KOPT-K1 (cell line): ENCODE data around the gene AP5S1.

Experiments used
- H3K27ac ChIP-seq: fragments of 200-600 bp; sonication (generic); 2 replicates; pipeline ENCODE4 v1.5.1; 2016; ENCODE audit warnings: antibody characterized with exemption, mild to moderate bottlenecking, low read depth, low read length; ENCODE audit not compliant: poor library complexity, severe bottlenecking
- H3K36me3 ChIP-seq: fragments of 200-600 bp; sonication (generic); 2 replicates; pipeline ENCODE4 v1.5.1; 2017; ENCODE audit warnings: antibody characterized with exemption, mild to moderate bottlenecking, low read length, moderate library complexity; ENCODE audit not compliant: insufficient read depth
- H3K9me3 ChIP-seq: fragments of 200-600 bp; sonication (generic); 2 replicates; pipeline ENCODE4 v1.5.1; 2017; ENCODE audit warnings: antibody characterized with exemption, low read length, mild to moderate bottlenecking; ENCODE audit not compliant: insufficient read depth, poor library complexity, severe bottlenecking

AP5S1 gene

GRCh38 chr20:3800256-3800877, 20.0 kb upstream of the AP5S1 start:
- Histone ChIP-seq H3K36me3 (peaks cover 75% of the 10 kb centered on the region), H3K27ac (peak overlapping the region; percentile 90), H3K9me3 (no peaks in the 10 kb centered on the region)

GRCh38 chr20:3800878-3801260, 19.5 kb upstream of the AP5S1 start:
- Histone ChIP-seq H3K36me3 (peaks cover 80% of the 10 kb centered on the region), H3K9me3 (no peaks in the 10 kb centered on the region), H3K27ac (no peak overlapping the region)

DNA sequence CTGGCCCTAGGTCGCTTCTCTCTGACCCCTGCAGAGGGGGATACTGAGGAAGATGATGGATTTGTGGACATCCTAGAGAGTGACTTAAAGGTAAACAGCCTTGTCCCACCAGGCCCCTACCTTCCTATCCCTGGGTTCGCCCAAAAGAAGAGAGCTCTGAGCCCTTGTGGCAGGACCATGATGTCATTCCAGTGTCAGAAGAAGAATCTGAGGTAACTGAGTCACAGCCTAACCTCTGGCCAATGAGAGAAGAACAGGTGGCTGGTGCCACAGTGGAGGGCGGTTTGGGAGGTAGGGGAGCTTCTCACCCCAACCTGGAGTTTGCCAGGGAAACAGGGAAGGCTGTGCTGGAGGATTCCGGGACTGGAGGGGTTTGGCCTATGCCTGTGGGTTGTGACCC, 19.0 kb upstream of the AP5S1 start:
- Histone ChIP-seq H3K36me3 (peaks cover 85% of the 10 kb centered on the region), H3K27ac (peak overlapping the region; percentile 3), H3K9me3 (no peaks in the 10 kb centered on the region)

DNA sequence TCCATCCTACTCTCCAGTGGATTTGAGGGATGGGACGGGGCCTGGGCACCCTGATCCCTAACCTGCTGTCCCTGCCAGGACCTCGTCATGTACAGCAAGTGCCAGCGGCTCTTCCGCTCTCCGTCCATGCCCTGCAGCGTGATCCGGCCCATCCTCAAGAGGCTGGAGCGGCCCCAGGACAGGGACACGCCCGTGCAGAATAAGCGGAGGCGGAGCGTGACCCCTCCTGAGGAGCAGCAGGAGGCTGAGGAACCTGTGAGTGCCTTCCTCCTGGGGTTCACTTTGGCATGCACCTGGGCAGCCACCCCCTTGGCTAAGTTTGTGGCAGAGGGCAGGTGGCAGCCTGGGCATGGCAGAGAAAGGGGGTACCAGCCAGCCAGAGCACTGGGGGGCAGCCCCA, 18.5 kb upstream of the AP5S1 start:
- Histone ChIP-seq H3K9me3 (no peaks in the 10 kb centered on the region), H3K36me3 (peaks cover 90% of the 10 kb centered on the region), H3K27ac (no peak overlapping the region)

DNA sequence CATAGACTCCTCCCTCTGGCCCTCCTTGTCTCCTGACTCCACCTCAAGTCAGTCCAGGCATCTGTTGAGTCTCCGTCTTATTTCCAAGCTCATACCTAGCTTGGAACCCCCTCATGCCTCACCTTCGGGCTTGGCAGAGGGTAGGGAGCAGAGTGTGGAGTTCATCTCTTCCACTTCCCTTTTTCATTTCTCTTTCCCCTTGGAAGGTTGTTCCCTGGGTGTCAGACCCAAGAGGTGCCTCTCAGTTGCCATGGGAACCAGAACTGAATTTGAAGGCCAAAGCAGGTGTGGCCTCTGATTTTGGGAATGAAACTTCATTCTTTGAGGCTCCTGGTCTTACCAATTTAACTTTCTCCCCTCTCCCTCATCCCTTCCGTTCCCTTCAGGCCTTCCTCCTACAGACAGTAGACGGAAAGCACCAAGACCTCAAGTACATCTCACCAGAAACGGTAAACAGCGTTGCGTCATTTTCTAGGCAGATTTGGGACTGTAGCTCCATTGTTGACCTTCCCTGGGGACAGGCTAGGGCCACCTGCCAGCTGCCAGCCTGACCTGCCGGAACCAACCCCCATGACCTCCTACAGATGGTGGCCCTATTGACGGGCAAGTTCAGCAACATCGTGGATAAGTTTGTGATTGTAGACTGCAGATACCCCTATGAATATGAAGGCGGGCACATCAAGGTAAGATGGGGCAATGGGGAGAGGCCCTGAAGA, 17.7 kb upstream of the AP5S1 start:
- Histone ChIP-seq H3K9me3 (no peaks in the 10 kb centered on the region), H3K27ac (no peak overlapping the region), H3K36me3 (peaks cover 90% of the 10 kb centered on the region)

DNA sequence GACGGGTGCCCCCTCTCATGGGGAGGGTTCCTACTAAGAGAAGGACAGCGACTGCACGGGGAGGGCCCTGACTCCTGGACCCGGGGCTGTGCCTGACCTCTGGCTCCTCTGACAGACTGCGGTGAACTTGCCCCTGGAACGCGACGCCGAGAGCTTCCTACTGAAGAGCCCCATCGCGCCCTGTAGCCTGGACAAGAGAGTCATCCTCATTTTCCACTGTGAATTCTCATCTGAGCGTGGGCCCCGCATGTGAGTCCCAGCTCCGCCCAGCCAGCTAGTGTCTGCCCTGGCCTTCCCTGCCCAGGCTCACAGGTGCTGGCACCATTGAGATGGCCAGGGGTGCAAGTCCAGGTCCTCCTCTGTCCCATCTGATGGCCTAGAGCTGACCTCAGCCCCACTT, 17.1 kb upstream of the AP5S1 start:
- H3K27ac ChIP-seq: no peak overlapping the region
- H3K9me3 ChIP-seq: no peaks in the 10 kb centered on the region
- H3K36me3 ChIP-seq: peaks cover 86% of the 10 kb centered on the region

GRCh38 chr20:3803854-3804253, 16.5 kb upstream of the AP5S1 start:
- Histone ChIP-seq H3K9me3 (no peaks in the 10 kb centered on the region), H3K36me3 (peaks cover 80% of the 10 kb centered on the region), H3K27ac (no peak overlapping the region)

DNA sequence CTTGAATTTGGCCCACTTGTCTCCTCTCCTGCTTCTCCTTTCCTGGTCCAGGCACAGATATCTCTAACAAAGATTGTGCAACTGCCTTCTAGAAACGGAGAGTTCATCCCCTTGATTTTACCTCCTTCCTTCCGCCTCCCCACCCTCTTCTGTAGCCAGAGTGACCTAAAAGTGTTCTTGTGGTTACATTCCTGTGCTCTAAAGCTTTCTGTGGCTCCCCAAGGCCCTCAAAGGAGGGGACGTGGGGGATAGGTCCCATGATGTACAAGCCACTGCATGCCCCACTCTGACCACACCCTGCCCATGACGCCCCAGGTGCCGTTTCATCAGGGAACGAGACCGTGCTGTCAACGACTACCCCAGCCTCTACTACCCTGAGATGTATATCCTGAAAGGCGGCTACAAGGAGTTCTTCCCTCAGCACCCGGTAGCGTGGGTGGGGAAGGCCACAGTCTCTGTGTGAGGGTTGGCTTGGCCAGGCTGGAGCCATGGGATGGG, 16.0 kb upstream of the AP5S1 start:
- H3K9me3 ChIP-seq: no peaks in the 10 kb centered on the region
- peaks cover 76% of the 10 kb centered on the region for H3K36me3 ChIP-seq
- no peak overlapping the region for H3K27ac ChIP-seq

GRCh38 chr20:3804781-3805180, 15.6 kb upstream of the AP5S1 start:
- H3K36me3 ChIP-seq: peaks cover 71% of the 10 kb centered on the region
- no peaks in the 10 kb centered on the region for H3K9me3 ChIP-seq
- no peak overlapping the region for H3K27ac ChIP-seq

- Histone ChIP-seq H3K36me3 (peaks cover 33% of the 10 kb centered on the region), H3K9me3 (no peaks in the 10 kb centered on the region), H3K27ac (no peak overlapping the region)
Measured at GRCh38 chr20:3808544-3808943, 11.8 kb upstream of the AP5S1 start.

GRCh38 chr20:3811467-3812258, 8.7 kb upstream of the AP5S1 start:
- H3K27ac ChIP-seq: peak overlapping the region; percentile 96
- no peaks in the 10 kb centered on the region for H3K9me3 ChIP-seq
- peaks cover 2% of the 10 kb centered on the region for H3K36me3 ChIP-seq

GRCh38 chr20:3812259-3812681, 8.1 kb upstream of the AP5S1 start:
- Histone ChIP-seq H3K36me3 (no peaks in the 10 kb centered on the region), H3K27ac (peak overlapping the region; percentile 96), H3K9me3 (no peaks in the 10 kb centered on the region)

DNA sequence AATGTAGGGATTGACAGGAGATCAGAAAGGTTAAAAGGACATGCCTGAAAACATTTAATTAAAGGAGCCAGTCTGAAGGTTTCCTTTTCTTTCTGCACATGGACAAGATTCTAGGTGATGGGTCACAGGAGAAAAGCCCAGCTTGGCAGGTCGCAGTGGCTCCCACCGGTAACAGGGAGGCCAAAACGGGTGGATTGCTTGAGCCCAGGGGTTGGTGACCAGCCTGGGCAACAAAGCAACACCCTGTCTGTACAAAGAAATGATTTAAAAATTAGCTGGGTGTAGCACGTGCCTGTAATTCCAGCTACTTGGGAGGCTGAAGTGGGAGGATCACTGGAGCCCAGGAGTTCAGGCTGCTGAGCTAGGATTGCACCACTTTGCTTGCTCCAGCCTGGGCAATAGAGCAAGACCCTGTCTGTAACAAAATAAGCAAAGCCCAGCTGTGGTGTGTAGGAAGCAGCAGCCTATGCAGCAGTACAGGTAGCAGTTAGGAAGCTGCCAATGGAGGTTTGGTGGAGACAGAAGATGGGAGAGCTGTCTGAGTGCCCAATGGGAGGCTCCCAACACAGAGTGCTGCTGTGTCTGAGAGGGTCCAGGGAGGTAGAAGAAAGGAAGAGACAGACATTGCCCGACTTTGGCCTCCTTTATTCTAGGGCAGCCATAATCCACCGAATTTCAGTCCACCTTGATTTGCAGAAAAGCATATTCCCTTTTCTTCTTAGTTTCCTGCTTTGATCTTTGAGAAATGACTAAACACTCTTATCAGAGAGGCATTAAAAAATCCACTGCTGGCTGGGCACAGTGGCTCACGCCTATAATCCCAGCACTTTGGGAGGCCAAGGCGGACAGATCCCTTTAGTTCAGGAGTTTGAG, 7.1 kb upstream of the AP5S1 start:
- H3K27ac ChIP-seq: peak overlapping the region; percentile 96
- no peaks in the 10 kb centered on the region for H3K36me3 ChIP-seq
- no peaks in the 10 kb centered on the region for H3K9me3 ChIP-seq

DNA sequence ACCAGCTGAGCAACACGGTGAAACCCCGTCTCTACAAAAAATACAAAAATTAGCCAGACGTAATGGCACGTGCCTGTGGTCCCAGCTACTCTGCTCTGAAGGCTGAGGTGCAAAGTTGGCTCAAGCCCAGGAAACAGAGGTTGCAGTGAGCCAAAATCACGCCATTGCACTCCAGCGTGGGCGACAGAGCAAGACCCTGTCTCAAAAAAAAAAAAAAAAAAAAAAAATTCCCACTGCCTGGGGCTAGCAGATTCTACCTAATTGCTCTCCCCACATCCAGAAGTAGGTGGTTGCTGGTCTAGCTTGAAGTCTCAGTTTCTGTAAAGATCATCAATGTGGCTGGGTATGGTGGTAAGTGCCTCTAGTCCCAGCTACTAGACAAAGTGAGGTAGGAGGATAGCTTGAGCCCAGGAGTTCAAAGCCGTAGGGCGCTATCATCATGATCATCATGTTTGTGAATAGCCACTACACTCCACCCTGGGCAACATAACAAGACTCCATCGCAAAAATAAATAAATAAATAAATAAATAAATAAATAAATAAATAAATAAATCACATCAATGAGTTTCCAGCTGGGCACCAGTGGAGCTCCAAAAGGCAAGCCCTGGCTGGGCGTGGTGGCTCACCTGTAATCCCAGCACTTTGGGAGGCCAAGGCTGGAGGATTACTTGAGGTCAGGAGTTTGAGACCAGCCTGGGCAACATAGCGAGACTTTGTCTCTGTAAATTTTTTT, 6.3 kb upstream of the AP5S1 start:
- Histone ChIP-seq H3K9me3 (no peaks in the 10 kb centered on the region), H3K27ac (peak overlapping the region; percentile 96)

More for the DNA sequence above, 6.3 kb upstream of the AP5S1 start:
- no peaks in the 10 kb centered on the region for H3K36me3 ChIP-seq
